Measurements from ENCODE around the gene ABCA4. TPM values are rescaled to one million over a fixed set of nuclear protein-coding genes. Genes with fewer than 3 reads are reported as not detected.

ABCA4 gene
- total RNA-seq, 1 donor from 2014 or later, result 1.4 TPM

DNA sequence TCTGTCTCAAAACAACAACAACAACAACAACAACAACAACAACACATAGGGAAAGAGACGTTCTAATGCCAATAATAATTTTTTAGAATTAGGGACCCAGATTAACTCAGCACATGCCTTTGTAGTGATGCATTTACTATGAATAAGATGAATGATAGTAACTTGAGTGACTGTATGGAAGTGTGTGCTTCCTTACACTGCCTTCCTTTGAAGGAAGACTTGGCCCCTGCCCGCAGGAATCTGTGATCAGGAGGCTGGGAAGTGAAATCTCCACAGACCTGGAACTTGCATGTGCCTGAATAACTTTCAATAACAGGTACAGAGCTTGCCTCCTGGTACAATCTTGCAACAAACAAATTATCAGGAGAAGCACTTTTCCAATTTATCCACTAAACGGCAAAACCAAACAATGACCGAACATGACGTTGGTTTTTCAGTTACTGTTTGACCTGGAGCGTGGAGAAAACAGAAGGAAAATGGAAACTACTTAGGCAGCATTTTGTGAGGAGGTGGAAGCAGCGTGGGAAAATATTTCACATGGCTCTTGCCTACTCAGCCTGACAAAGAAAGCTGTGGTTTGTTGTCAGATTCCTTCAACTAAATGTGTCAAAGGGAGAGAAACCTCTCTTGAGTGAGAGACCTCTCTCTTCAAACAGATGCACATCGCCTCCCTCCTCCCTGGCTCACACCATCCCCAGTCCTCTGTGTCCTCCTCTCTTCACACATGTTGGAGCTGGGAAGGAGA, 10.1 kb upstream of the ABCA4 start:
- Histone ChIP-seq H3K27ac (no peak overlapping the region), H3K4me3 (no peak overlapping the region), H3K36me3 (no peaks in the 10 kb centered on the region), H3K4me1 (no peaks in the 10 kb centered on the region), H3K9me3 (no peaks in the 10 kb centered on the region), H3K27me3 (no peaks in the 10 kb centered on the region)
- intact Hi-C loops (cut with DNase I), result no loop called here
- DNase-seq (no peak), ATAC-seq (no peak)
- TF ChIP-seq, protein P1, sequence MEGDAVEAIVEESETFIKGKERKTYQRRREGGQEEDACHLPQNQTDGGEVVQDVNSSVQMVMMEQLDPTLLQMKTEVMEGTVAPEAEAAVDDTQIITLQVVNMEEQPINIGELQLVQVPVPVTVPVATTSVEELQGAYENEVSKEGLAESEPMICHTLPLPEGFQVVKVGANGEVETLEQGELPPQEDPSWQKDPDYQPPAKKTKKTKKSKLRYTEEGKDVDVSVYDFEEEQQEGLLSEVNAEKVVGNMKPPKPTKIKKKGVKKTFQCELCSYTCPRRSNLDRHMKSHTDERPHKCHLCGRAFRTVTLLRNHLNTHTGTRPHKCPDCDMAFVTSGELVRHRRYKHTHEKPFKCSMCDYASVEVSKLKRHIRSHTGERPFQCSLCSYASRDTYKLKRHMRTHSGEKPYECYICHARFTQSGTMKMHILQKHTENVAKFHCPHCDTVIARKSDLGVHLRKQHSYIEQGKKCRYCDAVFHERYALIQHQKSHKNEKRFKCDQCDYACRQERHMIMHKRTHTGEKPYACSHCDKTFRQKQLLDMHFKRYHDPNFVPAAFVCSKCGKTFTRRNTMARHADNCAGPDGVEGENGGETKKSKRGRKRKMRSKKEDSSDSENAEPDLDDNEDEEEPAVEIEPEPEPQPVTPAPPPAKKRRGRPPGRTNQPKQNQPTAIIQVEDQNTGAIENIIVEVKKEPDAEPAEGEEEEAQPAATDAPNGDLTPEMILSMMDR (IDR thresholded peaks at IDR 0.05), result no peak

DNA sequence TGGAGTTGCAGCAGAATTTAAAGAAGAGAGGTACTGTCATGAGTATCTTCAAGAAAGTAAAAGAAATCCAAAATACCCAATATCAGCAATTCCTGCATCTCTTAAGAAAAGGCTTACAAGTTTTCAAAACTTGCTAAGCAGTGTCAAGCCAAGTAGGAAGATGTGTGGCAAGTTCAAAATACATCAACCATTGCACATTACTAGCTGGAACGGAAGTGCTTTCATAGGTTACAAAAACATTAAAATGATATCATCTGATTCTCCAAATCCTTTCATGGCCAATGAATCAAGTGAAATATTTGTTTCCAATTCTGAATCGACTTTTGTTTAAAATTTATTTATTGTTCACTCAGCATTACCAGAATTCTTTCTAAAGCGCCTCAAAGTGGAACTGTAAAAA, 5.7 kb upstream of the ABCA4 start:
- Histone ChIP-seq H3K4me3 (no peak overlapping the region), H3K27me3 (no peaks in the 10 kb centered on the region), H3K9me3 (no peaks in the 10 kb centered on the region), H3K4me1 (no peaks in the 10 kb centered on the region), H3K27ac (no peak overlapping the region), H3K36me3 (no peaks in the 10 kb centered on the region)
- no peak for DNase-seq
- TF ChIP-seq, protein P1 (IDR thresholded peaks at IDR 0.05), result no peak
- no peak for ATAC-seq
- intact Hi-C loops (cut with DNase I), result no loop called here

- ATAC-seq, result no peak
Observed at GRCh38 chr1:94125551-94126514, 4.9 kb upstream of the ABCA4 start.

DNA sequence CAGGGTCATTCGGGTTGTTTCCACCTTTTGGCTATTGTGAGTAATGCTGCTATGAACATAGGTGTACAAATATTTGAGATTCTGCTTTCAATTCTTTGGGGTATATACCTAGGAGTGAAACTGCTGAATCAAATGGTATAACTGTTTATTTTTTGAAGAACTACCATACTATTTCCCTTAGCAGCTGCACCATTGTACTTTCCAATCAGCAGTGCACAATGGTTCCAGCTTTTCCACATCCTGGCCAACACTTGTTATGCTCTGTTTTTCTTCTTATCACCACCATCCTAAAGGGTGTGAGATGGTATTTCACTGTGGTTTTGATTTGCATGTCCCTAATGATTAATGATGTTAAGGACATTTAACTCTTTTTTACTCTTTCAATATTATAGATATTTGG, 3.6 kb upstream of the ABCA4 start:
- no peak for DNase-seq
- no peak for ATAC-seq
- no peaks in the 10 kb centered on the region for H3K9me3 ChIP-seq
- intact Hi-C loops (cut with DNase I), result no loop called here
- no peaks in the 10 kb centered on the region for H3K27me3 ChIP-seq
- TF ChIP-seq, protein P1 (IDR thresholded peaks at IDR 0.05), result no peak
- no peaks in the 10 kb centered on the region for H3K36me3 ChIP-seq
- no peak overlapping the region for H3K27ac ChIP-seq
- H3K4me1 ChIP-seq, result no peaks in the 10 kb centered on the region
- H3K4me3 ChIP-seq, result no peak overlapping the region

More at GRCh38 chr1:94125551-94126514, 4.9 kb upstream of the ABCA4 start:
- intact Hi-C loops (cut with DNase I), result no loop called here
- Histone ChIP-seq H3K4me3 (no peak overlapping the region), H3K9me3 (no peaks in the 10 kb centered on the region), H3K36me3 (no peaks in the 10 kb centered on the region), H3K27ac (no peak overlapping the region), H3K27me3 (no peaks in the 10 kb centered on the region), H3K4me1 (no peaks in the 10 kb centered on the region)
- DNase-seq, result no peak
- TF ChIP-seq, protein P1 (IDR thresholded peaks at IDR 0.05), result no peak

- intact Hi-C loops (cut with DNase I), result no loop called here
- H3K4me3 ChIP-seq, result no peak overlapping the region
- no peak for DNase-seq
- H3K9me3 ChIP-seq, result no peaks in the 10 kb centered on the region
- TF ChIP-seq, protein P1 (IDR thresholded peaks at IDR 0.05), result no peak
- H3K36me3 ChIP-seq, result no peaks in the 10 kb centered on the region
- no peak overlapping the region for H3K27ac ChIP-seq
- H3K4me1 ChIP-seq, result no peaks in the 10 kb centered on the region
- ATAC-seq, result no peak
- no peaks in the 10 kb centered on the region for H3K27me3 ChIP-seq
Observed at GRCh38 chr1:94122201-94122970, 1.4 kb upstream of the ABCA4 start.
